ENCODE data around the gene DIDO1.

DIDO1 gene

GRCh38 chr20:62907384-62908317, 18.7 kb downstream of the DIDO1 start:
- DNase-seq: no peak

- no peak for DNase-seq
Measured at GRCh38 chr20:62906647-62907375, 19.5 kb downstream of the DIDO1 start.

- no peak for DNase-seq
Measured at GRCh38 chr20:62906209-62906608, 20.1 kb downstream of the DIDO1 start.

GRCh38 chr20:62905536-62906117, 20.7 kb downstream of the DIDO1 start:
- DNase-seq: no peak

- DNase-seq: no peak
Measured at GRCh38 chr20:62902926-62903615, 23.2 kb downstream of the DIDO1 start.

- DNase-seq: no peak
Measured at GRCh38 chr20:62901891-62902290, 24.4 kb downstream of the DIDO1 start.

- no peak for DNase-seq
Measured at GRCh38 chr20:62900692-62901584, 25.4 kb downstream of the DIDO1 start.

- peak; percentile 69 for DNase-seq
Measured at GRCh38 chr20:62900052-62900691, 26.1 kb downstream of the DIDO1 start.

GRCh38 chr20:62899633-62900051, 26.7 kb downstream of the DIDO1 start:
- no peak for DNase-seq

- DNase-seq: no peak
Measured at GRCh38 chr20:62898970-62899632, 27.2 kb downstream of the DIDO1 start.

- no peak for DNase-seq
Measured at GRCh38 chr20:62898093-62898964, 28.0 kb downstream of the DIDO1 start.

GRCh38 chr20:62897666-62898065, 28.6 kb downstream of the DIDO1 start:
- DNase-seq: no peak

- DNase-seq: no peak
Measured at GRCh38 chr20:62896526-62896925, 29.8 kb downstream of the DIDO1 start.

- DNase-seq: no peak
Measured at GRCh38 chr20:62895539-62895938, 30.8 kb downstream of the DIDO1 start.

- no peak for DNase-seq
Measured at GRCh38 chr20:62894261-62894660, 32.0 kb downstream of the DIDO1 start.

GRCh38 chr20:62893700-62894099, 32.6 kb downstream of the DIDO1 start:
- DNase-seq: no peak

- no peak for DNase-seq
Measured at GRCh38 chr20:62892348-62893304, 33.7 kb downstream of the DIDO1 start.

- no peak for DNase-seq
Measured at GRCh38 chr20:62891111-62891510, 35.2 kb downstream of the DIDO1 start.

GRCh38 chr20:62890444-62890843, 35.9 kb downstream of the DIDO1 start:
- DNase-seq: no peak
